HG03025 (cell line): ENCODE measurements around the gene CNP.

Experiments used
- ATAC-seq: cut with Tn5 transposase; IDR thresholded peaks from one replicate; pipeline ENCODE4 v1.9.1; 2021; ENCODE audit warnings: mild to moderate bottlenecking, moderate library complexity; ENCODE audit not compliant: unreplicated experiment, low FRiP score

Gene CNP

GRCh38 chr17:42026857-42027589 is 60.4 kb downstream of the CNP start:
- no peak for ATAC-seq
